Measurements from ENCODE around the gene NFATC2. TPM values are rescaled to one million over a fixed set of nuclear protein-coding genes. Genes with fewer than 3 reads are reported as not detected.

NFATC2 gene
- total RNA-seq, 1 donor, result 0.36 TPM

- TF ChIP-seq CTCF (IDR thresholded peaks at IDR 0.05; ENCODE audit: insufficient read depth, low read length), result no peak
- no peak overlapping the region for H3K4me3 ChIP-seq (ENCODE audit: low read depth, low read length)
- DNase-seq (ENCODE audit: low read depth), result peak; percentile 50
These were observed 200.9 kb downstream of the NFATC2 start for GRCh38 chr20:51341581-51341980.

- DNase-seq (ENCODE audit: low read depth), result no peak
- no peak for TF ChIP-seq CTCF (IDR thresholded peaks at IDR 0.05; ENCODE audit: insufficient read depth, low read length)
- no peak overlapping the region for H3K4me3 ChIP-seq (ENCODE audit: low read depth, low read length)
These were observed 202.1 kb downstream of the NFATC2 start for GRCh38 chr20:51340451-51340840.

- H3K4me3 ChIP-seq (ENCODE audit: low read depth, low read length), result no peak overlapping the region
- no peak for TF ChIP-seq CTCF (IDR thresholded peaks at IDR 0.05; ENCODE audit: insufficient read depth, low read length)
- no peak for DNase-seq (ENCODE audit: low read depth)
These were observed 202.6 kb downstream of the NFATC2 start for GRCh38 chr20:51339721-51340450.

- no peak overlapping the region for H3K4me3 ChIP-seq (ENCODE audit: low read depth, low read length)
- peak; percentile 22 for DNase-seq (ENCODE audit: low read depth)
- no peak for TF ChIP-seq CTCF (IDR thresholded peaks at IDR 0.05; ENCODE audit: insufficient read depth, low read length)
These were observed 203.7 kb downstream of the NFATC2 start for GRCh38 chr20:51338692-51339440.

GRCh38 chr20:51337126-51337805 is 205.3 kb downstream of the NFATC2 start:
- TF ChIP-seq CTCF (IDR thresholded peaks at IDR 0.05; ENCODE audit: insufficient read depth, low read length), result no peak
- no peak overlapping the region for H3K4me3 ChIP-seq (ENCODE audit: low read depth, low read length)
- DNase-seq (ENCODE audit: low read depth), result no peak

Small RNA genes lying within 50 kb of the gene (small RNA-seq; reads per million reads assigned to genes)
- gene MIR3194, result not detected

Other genes with a start within 250 kb of the NFATC2 start
- gene ATP9A, start 225.7 kb upstream of the NFATC2 start, total RNA-seq (ENCODE audit: low replicate concordance), result 23.7 and 69.1 TPM in 2 replicates